GM12878 (cell line): ENCODE results near the gene ZNF519. TPM values are rescaled to one million over a fixed set of nuclear protein-coding genes. Genes with fewer than 3 reads are reported as not detected.

ENCODE experiments used
- ATAC-seq: fragments of 200-7000 bp; cut with Tn5 transposase; 3 replicates; pipeline ENCODE4 v1.9.1; 2020; ENCODE audit warnings: mild to moderate bottlenecking, moderate library complexity
- BruUV-seq: library from RNA; stranded (reverse); fragments of 400-500 nt; replicated peaks from 2 replicates; lab custom pipeline; 2021; lab: Mats Ljungman, UMichigan
- CTCF ChIA-PET: fragments of 300-600 bp; sonication (Branson Sonifier 250); formaldehyde crosslinking; extraction: SDS; loops from one replicate; lab custom pipeline; 2021; ENCODE audit warnings: inconsistent platforms; lab: Yijun Ruan, JAX
- POLR2A ChIA-PET: fragments of 350-600 bp; formaldehyde crosslinking; extraction: SDS; loops from one replicate; lab custom pipeline; 2021; ENCODE audit warnings: inconsistent platforms; lab: Charles Lee
- RAD21 ChIA-PET: fragments of 300-600 bp; sonication (Branson Sonifier 250); formaldehyde crosslinking; loops from one replicate; lab custom pipeline; 2023; ENCODE audit warnings: antibody characterized with exemption; ENCODE audit not compliant: unreplicated experiment; lab: Charles Lee
- SMC1A ChIA-PET: fragments of 300-600 bp; sonication (Branson Sonifier 250); formaldehyde crosslinking; loops from one replicate; lab custom pipeline; 2023; ENCODE audit not compliant: unreplicated experiment, uncharacterized antibody; lab: Charles Lee
- DNase-seq: peaks from one replicate; pipeline ENCODE4 v3.0.0-alpha.2; 2011; ENCODE audit warnings: low read depth, low spot score
- FAIRE-seq: peaks from 3 replicates; lab custom pipeline; 2011; peaks lifted over from hg19 to GRCh38; lab: Jason Lieb, UNC
- H2AFZ ChIP-seq: 2 replicates; pipeline ENCODE4 v1.6.0; 2011; ENCODE audit warnings: low read depth, low read length, control low read depth; ENCODE audit not compliant: control insufficient read depth
- H3K27ac ChIP-seq: 2 replicates; pipeline ENCODE4 v1.5.1; 2011; ENCODE audit warnings: control low read depth; ENCODE audit not compliant: control insufficient read depth, insufficient read depth
- H3K27me3 ChIP-seq, 2 experiments: replicated peaks in 1 of 2; 2 replicates each; pipeline versions ENCODE4 v1.6.0 to v1.6.1; 2011; ENCODE audit warnings: low read length in 1 of 2; ENCODE audit not compliant: control insufficient read depth in 2 of 2, insufficient read depth in 2 of 2
- H3K36me3 ChIP-seq, 2 experiments: 2 replicates each; pipeline ENCODE4 v1.5.1; 2011; ENCODE audit warnings: low read length in 1 of 2; ENCODE audit not compliant: control insufficient read depth in 2 of 2, insufficient read depth in 2 of 2
- H3K4me1 ChIP-seq: 2 replicates; pipeline ENCODE4 v1.6.1; 2011; ENCODE audit warnings: mild to moderate bottlenecking, low read length, moderate library complexity, mixed read lengths; ENCODE audit not compliant: control insufficient read depth, insufficient read depth
- H3K4me2 ChIP-seq: 2 replicates; pipeline ENCODE4 v1.6.0; 2011; ENCODE audit warnings: control low read depth; ENCODE audit not compliant: control insufficient read depth, insufficient read depth
- H3K4me3 ChIP-seq: fragments of 200-600 bp; sonication (generic); 2 replicates; pipeline ENCODE4 v1.5.1; 2016
- H3K79me2 ChIP-seq: 2 replicates; pipeline ENCODE4 v1.6.0; 2011; ENCODE audit warnings: low read length; ENCODE audit not compliant: control insufficient read depth, insufficient read depth
- H3K9ac ChIP-seq: 2 replicates; pipeline ENCODE4 v1.8.0; 2011; ENCODE audit warnings: low read length, control low read depth, mixed read lengths; ENCODE audit not compliant: control insufficient read depth, insufficient read depth
- H3K9me3 ChIP-seq: replicated peaks from 3 replicates; pipeline ENCODE4 v1.5.1; 2011; ENCODE audit warnings: mild to moderate bottlenecking, low read length; ENCODE audit not compliant: control insufficient read depth, insufficient read depth
- H4K20me1 ChIP-seq: 2 replicates; pipeline ENCODE4 v1.6.0; 2011; ENCODE audit not compliant: control insufficient read depth, insufficient read depth
- ATF2 ChIP-seq: IDR thresholded peaks from 2 replicates; pipeline ENCODE4 v1.6.1; 2012; ENCODE audit warnings: low read length, inconsistent platforms
- BCL11A ChIP-seq: IDR thresholded peaks from 2 replicates; pipeline ENCODE4 v1.6.1; 2011; ENCODE audit warnings: low read depth, low read length
- BCLAF1 ChIP-seq: fragments of 450-650 bp; IDR thresholded peaks from 2 replicates; pipeline ENCODE4 v1.6.1; 2017; ENCODE audit warnings: antibody characterized with exemption, mild to moderate bottlenecking, moderate library complexity
- BMI1 ChIP-seq: fragments of 450-650 bp; IDR thresholded peaks from 2 replicates; pipeline ENCODE4 v1.6.1; 2016; ENCODE audit warnings: mild to moderate bottlenecking, moderate library complexity, borderline replicate concordance
- CEBPZ ChIP-seq: fragments of 150-350 bp; IDR thresholded peaks from 2 replicates; pipeline ENCODE4 v1.6.1; 2016; ENCODE audit warnings: low read depth, low read length
- CHD4 ChIP-seq: fragments of 200-600 bp; sonication (generic); IDR thresholded peaks from 2 replicates; pipeline ENCODE4 v1.6.1; 2016; ENCODE audit warnings: mild to moderate bottlenecking
- EED ChIP-seq: sonication (generic); IDR thresholded peaks from 2 replicates; pipeline ENCODE4 v1.6.1; 2016; ENCODE audit warnings: antibody characterized with exemption, low read depth
- HDGF ChIP-seq: fragments of 450-650 bp; IDR thresholded peaks from 2 replicates; pipeline ENCODE4 v1.6.1; 2016; ENCODE audit warnings: antibody characterized with exemption
- IKZF2 ChIP-seq, 2 experiments: fragments of 450-650 bp; IDR thresholded peaks; 2 replicates each; pipeline ENCODE4 v1.6.1; 2017; ENCODE audit warnings: mild to moderate bottlenecking in 2 of 2, moderate library complexity in 2 of 2
- LARP7 ChIP-seq: fragments of 450-650 bp; IDR thresholded peaks from 2 replicates; pipeline ENCODE4 v1.6.1; 2017; ENCODE audit warnings: mild to moderate bottlenecking
- NR2C1 ChIP-seq: fragments of 450-650 bp; IDR thresholded peaks from 2 replicates; pipeline ENCODE4 v1.6.1; 2017; ENCODE audit warnings: antibody characterized with exemption, mild to moderate bottlenecking, moderate library complexity
- POLR2AphosphoS5 ChIP-seq: IDR thresholded peaks from 2 replicates; pipeline ENCODE4 v1.6.1; 2011; ENCODE audit warnings: mild to moderate bottlenecking, low read length, inconsistent platforms
- SIN3A ChIP-seq: IDR thresholded peaks from 2 replicates; pipeline ENCODE4 v1.6.1; 2012; ENCODE audit warnings: low read depth, low read length, improper control_type of control experiment
- TCF3 ChIP-seq: IDR thresholded peaks from 2 replicates; pipeline ENCODE4 v1.6.1; 2012; ENCODE audit warnings: low read depth, mild to moderate bottlenecking, low read length, borderline replicate concordance; ENCODE audit not compliant: insufficient read depth
- ZNF207 ChIP-seq: fragments of 450-650 bp; IDR thresholded peaks from 2 replicates; pipeline ENCODE4 v1.6.1; 2014; ENCODE audit warnings: antibody characterized with exemption, mild to moderate bottlenecking, borderline replicate concordance
- WGBS: methylation state at CpG from one replicate; pipeline ENCODE4 v1.1.6; 2016; ENCODE audit warnings: low lambda C conversion rate; ENCODE audit not compliant: insufficient replicate concordance, insufficient coverage; ENCODE audit errors: missing lambda C conversion rate; 5-methylcytosine and 5-hydroxymethylcytosine counted together
- in situ Hi-C: fragments of 300-500 bp; cut with MboI; formaldehyde crosslinking; loops from 9 replicates; pipeline ENCODE4 v1.14.3; 2018; ENCODE audit warnings: mixed read lengths
- intact Hi-C: fragments of 100-400 bp; cut with micrococcal nuclease; formaldehyde crosslinking; loops from one replicate; pipeline ENCODE4 v1.14.2; 2022; ENCODE audit not compliant: unreplicated experiment
- polyA plus RNA-seq, 11 experiments: library from polyadenylated mRNA; depleted of rRNA in 4 of 11; unstranded in 6 of 11; stranded (reverse) in 5 of 11; fragments of >200 nt; fragmentation: Nextera tagmentation in 4 of 11; fragmentation: Illumina TruSeq in 1 of 11; extraction: Ambion mirVana in 4 of 11; extraction: Trizol in 1 of 11; gene quantifications; 1 replicate in 1 of 11; 2 replicates in 10 of 11; pipeline versions ENCODE4 v1.2.1 to v1.2.3, GENCODE V29; 2011 to 2016; ENCODE audit warnings: inconsistent platforms in 2 of 11, missing spikeins in 2 of 11, low read depth in 1 of 11
- total RNA-seq, 4 experiments: library from RNA; depleted of rRNA in 3 of 4; stranded (reverse); fragments of >200 nt in 3 of 4; fragmentation: Illumina TruSeq in 1 of 4; extraction: Trizol in 1 of 4; gene quantifications; 2 replicates each; pipeline versions ENCODE4 v1.2.1 to v1.2.3, GENCODE V29; 2013 to 2021

Gene ZNF519
- total and polyA plus RNA-seq, 10 of the 15 experiments (the other 5 are each of a cell fraction or from before 2014, with no cell fraction given) = 8.9 to 24.2 (median 13.8) TPM

GRCh38 chr18:14097761-14098160 lies 34.5 kb downstream of the ZNF519 start:
- Histone ChIP-seq H3K27me3 (no peaks in the 10 kb centered on the region), H3K9ac (no peak overlapping the region), H3K79me2 (no peaks in the 10 kb centered on the region), H3K4me1 (no peaks in the 10 kb centered on the region), H3K4me3 (no peak overlapping the region), H3K4me2 (no peak overlapping the region), H3K9me3 (no peaks in the 10 kb centered on the region; the same call in 1 of the 3 replicates), H4K20me1 (no peaks in the 10 kb centered on the region)
- intact Hi-C loops = no loop called here
- ChIA-PET RAD21 (no interaction called here), POLR2A (no interaction called here)
- ATAC-seq (no peak), DNase-seq (no peak), FAIRE-seq (no peak)
- 100% methylated on average over 2 of the region's 2 CpGs for WGBS
- BruUV-seq = no TSS peak
- TF ChIP-seq CHD4 (no peak), HDGF (no peak), ZNF207 (no peak), NR2C1 (no peak), IKZF2 (IDR thresholded peaks at IDR 0.05) (no peak), CEBPZ (no peak), EED (no peak), TCF3 (no peak), BCL11A (no peak), BCLAF1 (no peak), SIN3A (no peak), LARP7 (no peak), ATF2 (no peak), BMI1 (no peak), POLR2AphosphoS5 (no peak)
- TF ChIP-seq, all 136 proteins: peak for 0
- ChIA-PET SMC1A (no interaction called here), CTCF (interaction anchor here (0.6 kb wide), 1 partner anchor 262 kb away, joined by 3 read pairs; no protein-coding TSS in a partner anchor)
- Histone ChIP-seq H3K27ac (no peak overlapping the region), H3K36me3 (peaks cover 0 to 2% of the 10 kb centered on the region in 2 experiments; a peak in 3 of 4 replicates), H2AFZ (no peak overlapping the region)
- in situ Hi-C loops = loop anchor here (25.0 kb wide), 1 partner anchor 290 kb away; no protein-coding TSS in a partner anchor
